Fibroblast of villous mesenchyme (primary cell): ENCODE data around the gene IKZF1. TPM values are rescaled to one million over a fixed set of nuclear protein-coding genes. Genes with fewer than 3 reads are reported as not detected.

Experiments
- DNase-seq: peaks from one replicate; pipeline ENCODE4 v3.0.0-alpha.2; 2010; ENCODE audit warnings: low read depth
- H3K4me3 ChIP-seq: 2 replicates; pipeline ENCODE4 v1.5.1; 2011; ENCODE audit warnings: low read depth, mild to moderate bottlenecking, low read length
- total RNA-seq: library from RNA; depleted of rRNA; stranded (reverse); fragments of >200 nt; gene quantifications from 2 replicates; pipeline ENCODE4 v1.2.3, GENCODE V29; 2012
- TF ChIP-seq, protein P1 (sequence below): IDR thresholded peaks from 2 replicates; pipeline ENCODE4 v1.5.1; 2012; ENCODE audit warnings: low read depth, mild to moderate bottlenecking, low read length; ENCODE audit not compliant: insufficient read depth

IKZF1 gene
- total RNA-seq, 1 donor: not detected

DNA sequence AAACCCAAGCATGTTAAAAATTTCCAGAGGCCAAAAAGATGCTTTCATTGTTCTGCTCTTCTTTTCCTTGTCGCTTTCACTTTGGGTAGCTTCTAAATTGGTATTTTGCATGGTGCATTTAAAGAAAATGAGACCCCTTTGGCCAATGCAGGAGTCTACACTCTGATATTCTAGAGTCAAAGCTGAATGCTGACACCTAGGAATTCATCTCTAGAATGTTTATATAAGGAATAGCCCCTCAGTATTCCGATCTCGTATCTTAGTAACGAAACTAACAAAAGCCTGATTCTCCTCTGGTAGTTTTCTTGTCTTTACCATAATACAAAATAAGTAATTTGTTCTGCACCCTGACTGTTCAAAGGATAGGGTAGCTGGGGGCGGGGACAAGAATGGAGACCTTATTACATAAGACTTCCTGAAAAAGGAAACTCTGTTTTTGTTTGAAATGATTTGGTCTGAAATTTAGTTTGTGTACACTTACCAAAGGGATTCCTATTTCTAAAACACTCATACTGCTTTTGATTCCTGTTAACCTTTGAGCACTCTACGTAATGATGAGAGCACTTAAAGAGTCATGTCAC is 17.1 kb downstream of the IKZF1 start:
- H3K4me3 ChIP-seq: no peak overlapping the region
- DNase-seq: no peak
- TF ChIP-seq, protein P1, sequence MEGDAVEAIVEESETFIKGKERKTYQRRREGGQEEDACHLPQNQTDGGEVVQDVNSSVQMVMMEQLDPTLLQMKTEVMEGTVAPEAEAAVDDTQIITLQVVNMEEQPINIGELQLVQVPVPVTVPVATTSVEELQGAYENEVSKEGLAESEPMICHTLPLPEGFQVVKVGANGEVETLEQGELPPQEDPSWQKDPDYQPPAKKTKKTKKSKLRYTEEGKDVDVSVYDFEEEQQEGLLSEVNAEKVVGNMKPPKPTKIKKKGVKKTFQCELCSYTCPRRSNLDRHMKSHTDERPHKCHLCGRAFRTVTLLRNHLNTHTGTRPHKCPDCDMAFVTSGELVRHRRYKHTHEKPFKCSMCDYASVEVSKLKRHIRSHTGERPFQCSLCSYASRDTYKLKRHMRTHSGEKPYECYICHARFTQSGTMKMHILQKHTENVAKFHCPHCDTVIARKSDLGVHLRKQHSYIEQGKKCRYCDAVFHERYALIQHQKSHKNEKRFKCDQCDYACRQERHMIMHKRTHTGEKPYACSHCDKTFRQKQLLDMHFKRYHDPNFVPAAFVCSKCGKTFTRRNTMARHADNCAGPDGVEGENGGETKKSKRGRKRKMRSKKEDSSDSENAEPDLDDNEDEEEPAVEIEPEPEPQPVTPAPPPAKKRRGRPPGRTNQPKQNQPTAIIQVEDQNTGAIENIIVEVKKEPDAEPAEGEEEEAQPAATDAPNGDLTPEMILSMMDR: no peak

DNA sequence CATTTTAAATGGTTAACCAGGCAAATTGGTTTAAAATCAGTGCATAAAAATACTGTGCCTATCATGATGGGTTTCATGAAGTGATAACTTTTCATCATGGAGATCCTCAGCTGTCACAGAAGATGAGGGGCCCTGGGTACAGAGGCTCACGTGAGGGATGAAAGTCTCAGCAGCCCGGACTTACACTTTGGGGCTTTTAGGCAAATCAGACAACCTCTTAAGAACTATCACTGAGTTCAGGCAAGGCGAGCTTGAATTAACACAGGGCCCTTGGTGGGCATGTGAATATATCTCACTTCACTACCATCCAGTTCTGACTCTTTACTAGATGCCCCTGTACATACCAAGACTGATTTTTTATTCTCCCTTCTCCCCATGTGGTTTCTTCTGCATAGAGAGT is 19.6 kb downstream of the IKZF1 start:
- TF ChIP-seq, protein P1: no peak
- DNase-seq: no peak
- no peak overlapping the region for H3K4me3 ChIP-seq

DNA sequence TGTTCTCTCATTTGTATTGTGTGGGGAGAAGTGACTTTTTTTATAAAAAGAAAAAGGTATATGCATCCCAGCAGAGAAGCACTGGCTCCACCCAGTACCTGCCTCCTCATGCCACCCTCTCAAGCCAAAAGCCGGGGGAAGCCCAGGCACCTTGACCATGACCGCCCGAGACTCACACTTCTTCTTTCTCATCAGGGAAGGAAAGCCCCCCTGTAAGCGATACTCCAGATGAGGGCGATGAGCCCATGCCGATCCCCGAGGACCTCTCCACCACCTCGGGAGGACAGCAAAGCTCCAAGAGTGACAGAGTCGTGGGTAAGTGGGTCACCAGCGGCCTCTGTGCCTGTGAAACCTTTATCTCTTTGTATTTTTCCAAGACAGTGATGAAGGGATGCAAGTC is 22.9 kb downstream of the IKZF1 start:
- DNase-seq: no peak
- H3K4me3 ChIP-seq: no peak overlapping the region
- TF ChIP-seq, protein P1: no peak

DNA sequence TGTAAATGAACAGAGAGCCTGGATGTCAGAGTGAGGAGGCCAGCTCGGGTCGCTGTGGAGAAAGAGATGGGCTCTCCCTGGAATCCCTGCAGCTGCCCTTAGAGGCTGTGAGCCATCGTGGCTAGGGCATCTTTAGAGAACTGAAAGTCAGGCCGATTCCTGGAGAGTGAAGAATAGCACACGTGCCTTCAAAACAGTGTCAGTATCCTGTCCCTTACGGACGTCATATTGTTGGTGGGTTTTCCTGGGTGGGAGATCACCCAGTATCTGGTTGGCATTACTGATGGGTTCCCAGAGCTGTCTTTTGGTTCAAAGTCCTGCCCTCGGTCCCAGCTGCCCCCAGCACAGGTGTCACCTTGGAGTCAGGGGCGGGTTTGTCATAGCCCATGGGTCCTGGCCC is 25.3 kb downstream of the IKZF1 start:
- H3K4me3 ChIP-seq: no peak overlapping the region
- no peak for DNase-seq
- TF ChIP-seq, protein P1: no peak

DNA sequence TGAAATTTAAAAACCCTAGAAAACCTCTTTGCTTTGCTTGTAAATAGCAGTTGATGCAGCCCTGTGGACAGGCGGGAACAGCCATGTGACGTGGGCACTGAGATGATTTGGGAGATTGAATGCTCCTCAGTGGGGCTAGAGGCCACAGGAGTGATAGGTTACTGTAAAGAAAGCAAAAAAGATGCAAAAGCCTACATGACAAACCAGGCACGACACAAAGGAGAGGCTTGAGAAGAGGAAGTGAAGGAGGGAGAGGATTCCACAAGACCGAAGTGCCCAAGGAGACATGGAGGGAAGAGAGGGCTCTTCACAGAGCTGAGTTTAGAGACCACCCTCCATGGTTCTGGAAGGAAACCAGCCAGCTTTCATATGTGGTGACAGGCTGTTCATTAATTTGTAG is 25.7 kb downstream of the IKZF1 start:
- TF ChIP-seq, protein P1: no peak
- no peak for DNase-seq
- no peak overlapping the region for H3K4me3 ChIP-seq

DNA sequence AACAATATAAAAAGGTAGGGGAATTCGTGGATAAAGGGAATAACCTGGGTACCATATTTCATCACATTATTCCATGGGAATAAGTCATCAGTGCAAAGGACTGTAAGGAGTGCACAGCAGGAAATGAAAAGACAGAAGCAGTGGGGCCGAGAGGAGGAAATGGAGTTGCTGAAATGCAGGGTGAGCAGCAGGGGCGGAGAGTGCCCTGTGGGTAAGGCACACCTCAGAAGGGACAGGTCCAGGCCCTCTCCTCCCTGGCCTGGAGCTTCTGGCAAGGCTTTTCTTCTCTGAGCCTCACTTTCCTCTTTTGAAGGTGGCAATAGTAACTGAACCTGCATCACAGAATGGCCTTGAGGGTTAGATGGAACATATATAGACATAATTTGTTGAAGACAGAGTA is 26.2 kb downstream of the IKZF1 start:
- no peak for DNase-seq
- TF ChIP-seq, protein P1: no peak
- H3K4me3 ChIP-seq: no peak overlapping the region

DNA sequence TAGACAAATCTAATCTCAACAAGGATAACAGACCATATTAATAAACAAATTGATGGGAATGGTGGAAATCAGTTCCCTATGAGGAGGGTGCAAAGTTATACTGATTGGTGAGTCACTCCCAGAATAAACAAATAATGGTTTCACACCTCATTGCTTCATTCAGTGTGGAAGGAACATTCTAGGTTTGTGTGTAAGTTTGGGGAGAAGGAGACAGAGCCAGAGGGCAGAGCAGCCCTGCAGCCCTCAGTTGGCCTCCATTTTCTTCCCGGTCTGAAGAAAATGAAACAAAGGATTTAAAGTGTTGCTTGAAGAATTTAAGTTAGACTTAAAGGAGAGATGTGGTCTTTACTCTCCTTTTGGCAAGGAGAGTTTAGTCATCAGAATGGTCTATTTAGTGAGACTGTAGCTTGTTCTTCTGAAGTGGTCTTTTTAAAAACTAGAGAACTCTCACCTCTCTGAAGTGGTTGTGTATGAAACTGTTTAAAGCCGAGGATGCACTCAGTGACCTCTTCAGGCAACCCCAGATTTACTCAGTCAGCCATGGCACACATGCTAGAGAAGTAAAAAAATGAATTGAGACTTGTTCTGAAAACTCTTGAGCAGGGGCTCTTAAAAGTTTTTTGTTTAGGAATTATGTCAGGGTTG is 27.2 kb downstream of the IKZF1 start:
- DNase-seq: no peak
- H3K4me3 ChIP-seq: no peak overlapping the region

More for the DNA sequence above, 27.2 kb downstream of the IKZF1 start:
- TF ChIP-seq, protein P1: no peak
